GM18951 (cell line): ENCODE measurements around the gene SLC35D1.

Experiments used
- POLR2A ChIP-seq: IDR thresholded peaks from 4 replicates; pipeline ENCODE4 v1.6.1; 2011; ENCODE audit warnings: mild to moderate bottlenecking; ENCODE audit not compliant: insufficient read length, insufficient read depth; ENCODE audit errors: extremely low read depth
- in situ Hi-C: fragments of 300-500 bp; cut with MboI; formaldehyde crosslinking; loops from one replicate; pipeline ENCODE4 v1.12.0; 2022; ENCODE audit warnings: low sequenced_read_pairs, mixed read lengths, inconsistent platforms; ENCODE audit not compliant: unreplicated experiment

Gene SLC35D1

GRCh38 chr1:67031121-67031858 is 22.7 kb downstream of the SLC35D1 start:
- TF ChIP-seq POLR2A, result no peak
- in situ Hi-C loops, result no loop called here

DNA sequence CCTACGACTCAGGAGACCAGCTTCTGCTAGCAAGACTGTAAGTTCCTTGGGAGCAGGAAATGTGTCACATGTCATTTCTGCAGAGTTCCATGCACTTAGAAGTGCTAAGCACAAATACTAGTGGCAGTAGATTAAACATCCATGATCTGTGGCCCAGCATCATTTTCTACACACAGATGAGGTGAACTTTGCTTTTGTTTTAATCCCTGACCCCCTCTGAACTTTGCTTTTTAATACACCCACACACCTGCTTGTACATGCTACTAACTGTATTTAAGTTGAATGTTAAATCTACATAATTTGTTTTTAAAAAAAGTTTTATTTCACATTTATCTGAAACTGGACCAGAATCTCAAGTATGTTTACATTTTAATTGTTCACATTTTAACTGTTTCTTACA is 24.5 kb downstream of the SLC35D1 start:
- in situ Hi-C loops, result no loop called here
- TF ChIP-seq POLR2A, result no peak

- no peak for TF ChIP-seq POLR2A
- in situ Hi-C loops, result no loop called here
Measured at GRCh38 chr1:67020765-67021164, 33.2 kb downstream of the SLC35D1 start.

DNA sequence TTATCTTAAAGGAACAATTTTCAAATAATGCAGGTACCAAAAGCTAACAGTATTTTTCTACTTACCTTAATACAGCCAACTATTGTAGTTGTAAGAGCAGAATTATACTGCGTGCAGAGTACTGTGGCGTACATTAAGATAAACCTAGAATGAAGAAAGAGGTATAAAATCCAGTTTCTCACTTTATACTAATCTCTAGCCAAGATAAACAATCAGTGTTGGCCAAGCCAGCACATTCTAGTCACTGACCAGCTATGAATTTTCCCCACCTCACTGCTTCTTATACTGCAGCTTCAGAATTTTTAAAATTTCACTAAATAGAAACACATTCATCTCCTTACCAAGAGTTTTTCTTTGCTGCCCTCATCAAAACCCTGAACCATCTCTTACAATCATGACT is 33.6 kb downstream of the SLC35D1 start:
- TF ChIP-seq POLR2A, result no peak
- in situ Hi-C loops, result no loop called here

- in situ Hi-C loops, result no loop called here
- TF ChIP-seq POLR2A, result no peak
Measured at GRCh38 chr1:67019600-67020136, 34.3 kb downstream of the SLC35D1 start.

GRCh38 chr1:67019121-67019520 is 34.8 kb downstream of the SLC35D1 start:
- in situ Hi-C loops, result no loop called here
- no peak for TF ChIP-seq POLR2A

GRCh38 chr1:67018574-67018973 is 35.4 kb downstream of the SLC35D1 start:
- TF ChIP-seq POLR2A, result no peak
- in situ Hi-C loops, result no loop called here

DNA sequence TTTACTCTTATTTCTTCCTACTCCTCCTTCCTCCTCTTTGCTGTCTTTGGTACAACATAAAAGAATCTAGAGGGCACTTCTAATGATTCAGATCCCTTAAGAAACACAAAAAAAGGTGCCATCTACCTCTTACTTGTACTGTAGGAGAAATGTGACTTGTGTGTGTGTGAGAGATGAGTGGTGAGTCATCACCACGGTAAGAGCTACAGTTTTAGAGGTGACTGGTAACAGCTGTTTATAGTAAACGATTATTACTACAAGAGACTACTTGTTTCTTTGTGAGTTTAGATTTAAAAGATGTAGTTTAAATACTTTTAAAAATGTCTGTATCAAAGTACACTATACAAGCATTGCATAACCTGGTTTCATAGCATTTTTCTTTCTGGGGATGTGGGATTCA is 40.4 kb downstream of the SLC35D1 start:
- in situ Hi-C loops, result no loop called here
- no peak for TF ChIP-seq POLR2A

GRCh38 chr1:67009792-67010191 is 44.2 kb downstream of the SLC35D1 start:
- in situ Hi-C loops, result loop anchor here (10.0 kb wide), 1 partner anchor 135 kb away; no protein-coding TSS in a partner anchor
- TF ChIP-seq POLR2A, result no peak

DNA sequence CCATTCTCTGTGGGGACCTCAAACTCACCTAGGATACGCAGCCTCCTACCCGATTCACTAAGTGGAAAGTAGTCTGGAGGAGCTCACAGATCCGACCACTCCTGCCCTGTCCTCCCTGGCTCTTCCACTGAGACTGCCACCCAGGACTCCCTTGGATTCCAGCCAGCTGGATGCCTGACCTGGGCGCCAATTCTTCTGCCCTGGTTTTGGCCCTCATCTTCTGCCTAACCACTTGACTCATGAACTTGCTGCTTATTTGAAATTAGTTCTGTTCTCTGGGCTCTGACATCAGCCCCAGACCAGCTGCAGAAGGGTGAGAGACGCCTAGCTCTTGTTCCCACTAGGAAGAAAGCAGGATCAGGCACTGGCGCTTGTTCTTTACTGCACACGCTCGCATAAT is 48.9 kb downstream of the SLC35D1 start:
- in situ Hi-C loops, result loop anchor here (10.0 kb wide), 1 partner anchor 140 kb away; no protein-coding TSS in a partner anchor

GRCh38 chr1:67004176-67004575 is 49.8 kb downstream of the SLC35D1 start:
- in situ Hi-C loops, result loop anchor here (10.0 kb wide), 1 partner anchor 141 kb away; no protein-coding TSS in a partner anchor
- no peak for TF ChIP-seq POLR2A

More for the DNA sequence above, 48.9 kb downstream of the SLC35D1 start:
- TF ChIP-seq POLR2A, result no peak

DNA sequence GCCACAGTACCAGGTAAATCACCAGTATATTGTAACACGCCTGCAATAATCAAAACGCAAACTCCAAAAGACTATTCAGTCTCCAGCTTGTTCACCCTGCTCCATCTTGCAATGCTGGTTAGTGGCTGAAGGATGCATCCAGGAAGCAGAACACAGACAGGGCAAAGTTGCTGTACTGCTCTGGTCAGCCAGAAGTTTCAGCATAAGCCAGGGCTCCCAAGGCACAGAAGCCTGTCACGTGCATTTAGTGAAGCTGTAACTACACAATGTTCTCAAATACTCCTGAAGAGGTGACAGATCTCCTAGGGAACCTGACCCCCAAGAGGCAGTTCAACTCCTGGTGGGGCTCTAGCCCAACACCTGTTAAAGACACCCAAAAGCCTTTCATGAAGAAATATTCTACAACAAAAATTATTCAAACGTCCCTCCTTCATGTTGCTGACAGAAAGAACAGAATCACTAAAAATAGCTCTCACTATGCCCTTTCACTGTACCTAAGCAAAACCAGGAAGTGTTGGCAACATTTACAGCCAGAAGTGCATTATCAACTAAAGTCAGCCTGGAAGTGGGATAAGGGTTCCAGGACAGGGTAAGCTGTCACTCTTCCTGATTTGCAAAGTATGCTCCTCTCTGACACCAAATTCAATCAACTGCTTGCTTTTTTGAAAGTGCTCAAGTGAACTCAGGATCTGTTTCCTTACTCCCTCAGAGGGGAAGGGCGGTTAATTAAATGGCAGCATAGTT is 52.1 kb downstream of the SLC35D1 start:
- in situ Hi-C loops, result loop anchor here (10.0 kb wide), 1 partner anchor 143 kb away; no protein-coding TSS in a partner anchor

GRCh38 chr1:66999640-67000400 is 54.1 kb downstream of the SLC35D1 start:
- TF ChIP-seq POLR2A, result no peak

More for the DNA sequence above, 52.1 kb downstream of the SLC35D1 start:
- TF ChIP-seq POLR2A, result no peak

More at GRCh38 chr1:66999640-67000400, 54.1 kb downstream of the SLC35D1 start:
- in situ Hi-C loops, result loop anchor here (10.0 to 25.0 kb wide), 3 partner anchors 145 to 487 kb away; partner anchors contain the start of gene DYNLT5
